Naive thymus-derived CD8-positive, alpha-beta T cell (primary cell): ENCODE data around the gene NKX1-1. TPM values are rescaled to one million over a fixed set of nuclear protein-coding genes. Genes with fewer than 3 reads are reported as not detected.

Source experiments
- ATAC-seq, 2 donors: fragments of 150-1000 bp; cut with Tn5 transposase in 1 of 2; sonication (Bioruptor Pico), chemical (Tn5 transposase) in 1 of 2; 1 replicate in 1 of 2; 2 replicates in 1 of 2; pipeline ENCODE4 v1.10.0; 2021; ENCODE audit warnings: mild to moderate bottlenecking in 2 of 2, moderate library complexity in 2 of 2
- POLR2A ChIA-PET: fragments of 350-600 bp; sonication (Branson Sonifier 250); formaldehyde crosslinking; loops from one replicate; lab custom pipeline; 2021; ENCODE audit warnings: antibody characterized with exemption; lab: Charles Lee
- DNase-seq, 10 donors: peaks; one replicate each; pipeline versions ENCODE4 v3.0.0 to v3.0.0-alpha.2; 2020 to 2022
- H3K27ac Mint-ChIP-seq, 10 donors: one replicate each; pipeline ENCODE4 v1.8.0; 2020 to 2022; ENCODE audit warnings: mild to moderate bottlenecking in 10 of 10, mixed read lengths in 10 of 10, moderate library complexity in 4 of 10, inconsistent platforms in 1 of 10
- H3K27me3 Mint-ChIP-seq, 5 donors: one replicate each; pipeline ENCODE4 v1.8.0; 2021 to 2022; ENCODE audit warnings: mixed read lengths in 5 of 5
- H3K36me3 Mint-ChIP-seq, 3 donors: one replicate each; pipeline ENCODE4 v1.8.0; 2020 to 2022; ENCODE audit warnings: mixed read lengths in 3 of 3, mild to moderate bottlenecking in 2 of 3, inconsistent platforms in 1 of 3
- H3K4me1 Mint-ChIP-seq, 4 donors: one replicate each; pipeline ENCODE4 v1.8.0; 2021 to 2022; ENCODE audit warnings: mixed read lengths in 4 of 4
- H3K4me3 Mint-ChIP-seq, 10 donors: one replicate each; pipeline ENCODE4 v1.8.0; 2020 to 2022; ENCODE audit warnings: mild to moderate bottlenecking in 10 of 10, mixed read lengths in 10 of 10, moderate library complexity in 6 of 10, inconsistent platforms in 1 of 10
- H3K9me3 Mint-ChIP-seq, 9 donors: one replicate each; pipeline ENCODE4 v1.8.0; 2020 to 2022; ENCODE audit warnings: mixed read lengths in 9 of 9, mild to moderate bottlenecking in 3 of 9, inconsistent platforms in 1 of 9, moderate library complexity in 1 of 9
- polyA plus RNA-seq, 3 donors: library from polyadenylated mRNA; unstranded; fragments of 300-500 nt; fragmentation: Illumina TruSeq; gene quantifications; one replicate each; pipeline ENCODE4 v1.2.3, GENCODE V29; 2021
- total RNA-seq, 8 experiments: library from RNA in 2 of 8; stranded (reverse) in 2 of 8; gene quantifications; one replicate each; pipeline ENCODE4 v1.2.3 and lab custom pipeline; 2021 to 2026

Gene NKX1-1
- total and polyA plus RNA-seq, 5 experiments from 2014 or later = not detected

DNA sequence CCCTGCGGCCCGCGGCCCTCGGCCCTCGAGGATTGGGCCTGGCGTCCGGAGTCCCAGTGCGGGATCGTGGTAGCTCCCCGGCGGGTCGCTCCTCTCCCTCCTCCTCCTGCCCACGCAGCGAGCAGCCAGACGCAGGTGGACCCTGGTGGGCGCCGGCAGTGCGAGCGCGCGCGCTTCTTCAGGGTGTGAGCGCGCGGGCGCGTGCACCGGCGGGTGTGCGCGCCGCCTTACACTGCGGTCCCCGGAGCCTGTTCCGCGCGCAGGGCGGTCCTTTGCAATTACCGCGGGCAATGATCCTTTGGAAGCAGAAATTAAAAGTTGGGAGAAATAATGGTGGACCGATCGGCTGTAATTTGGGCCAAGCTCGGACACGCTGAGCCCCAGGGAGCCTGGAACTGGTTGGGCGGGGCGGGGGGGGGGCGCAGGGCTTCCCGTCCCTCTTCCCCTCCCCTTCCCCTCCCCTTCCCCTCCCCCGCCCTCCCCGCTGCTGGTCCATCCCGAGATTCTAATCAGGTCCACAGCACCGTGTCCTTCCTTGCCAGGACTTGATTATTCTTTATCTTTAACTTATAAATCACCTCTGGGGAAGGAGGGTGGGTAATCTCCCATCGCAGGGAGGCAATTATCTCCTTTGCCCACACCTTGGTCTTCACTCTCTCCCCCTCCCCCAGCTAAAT, 1.6 kb upstream of the NKX1-1 start:
- no peak overlapping the region for H3K27ac Mint-ChIP-seq
- DNase-seq (no peak), ATAC-seq (no peak)
- peaks cover 13 to 69% (median 36%) of the 10 kb centered on the region in 5 donors for H3K27me3 Mint-ChIP-seq
- POLR2A ChIA-PET = no interaction called here
- peaks cover 0 to 4% (median 2%) of the 10 kb centered on the region in 3 donors for H3K36me3 Mint-ChIP-seq
- H3K9me3 Mint-ChIP-seq = peaks cover 0 to 3% (median 0%) of the 10 kb centered on the region in 9 donors
- H3K4me3 Mint-ChIP-seq = peak overlapping the region in 1 of 10 donors; percentile 24
- peaks cover 0 to 14% (median 6%) of the 10 kb centered on the region in 4 donors for H3K4me1 Mint-ChIP-seq

DNA sequence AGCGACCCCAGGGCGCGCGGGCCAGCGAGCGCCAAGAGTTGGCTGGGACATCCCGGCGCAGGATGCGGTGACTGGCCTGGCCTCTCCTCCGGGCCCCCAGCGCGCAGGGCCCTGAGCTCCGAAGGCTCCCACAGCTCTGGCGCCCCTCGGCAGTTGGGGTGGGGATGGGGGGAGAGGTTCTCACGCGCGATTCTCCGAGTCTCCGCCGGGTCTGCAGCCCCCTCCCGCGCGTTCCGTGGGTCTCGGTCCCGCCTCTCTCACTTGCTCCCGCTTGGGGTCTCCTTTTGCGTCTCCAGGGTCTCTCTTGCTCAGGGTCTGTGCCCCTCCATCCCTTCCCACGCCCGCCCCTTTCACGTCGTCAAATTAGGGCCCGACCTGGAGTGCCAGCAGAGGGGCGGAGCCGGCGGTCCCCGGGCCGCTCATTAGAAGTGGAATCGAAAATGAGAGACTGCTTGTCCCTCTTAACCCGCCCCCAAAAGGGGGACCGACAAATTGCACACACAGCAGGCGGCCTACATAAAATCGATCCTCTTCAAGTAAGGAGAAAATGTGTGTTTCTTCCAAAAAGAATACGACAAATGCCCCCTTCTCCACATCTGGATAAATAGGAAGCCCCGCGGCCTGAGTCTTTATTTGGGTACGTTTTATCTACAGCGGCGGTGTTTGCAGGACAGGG, 877 bp upstream of the NKX1-1 start:
- Mint-ChIP-seq H3K36me3 (peaks cover 0 to 4% (median 2%) of the 10 kb centered on the region in 3 donors), H3K27ac (peak overlapping the region in 1 of 10 donors; percentile 18), H3K4me1 (peaks cover 0 to 14% (median 6%) of the 10 kb centered on the region in 4 donors), H3K27me3 (peaks cover 12 to 62% (median 36%) of the 10 kb centered on the region in 5 donors), H3K9me3 (peaks cover 0 to 3% (median 0%) of the 10 kb centered on the region in 9 donors), H3K4me3 (peak overlapping the region in 3 of 10 donors; percentile 7 to 45 (median 18))
- POLR2A ChIA-PET = no interaction called here
- DNase-seq (peak in 1 of 10 donors; percentile 37), ATAC-seq (no peak)

DNA sequence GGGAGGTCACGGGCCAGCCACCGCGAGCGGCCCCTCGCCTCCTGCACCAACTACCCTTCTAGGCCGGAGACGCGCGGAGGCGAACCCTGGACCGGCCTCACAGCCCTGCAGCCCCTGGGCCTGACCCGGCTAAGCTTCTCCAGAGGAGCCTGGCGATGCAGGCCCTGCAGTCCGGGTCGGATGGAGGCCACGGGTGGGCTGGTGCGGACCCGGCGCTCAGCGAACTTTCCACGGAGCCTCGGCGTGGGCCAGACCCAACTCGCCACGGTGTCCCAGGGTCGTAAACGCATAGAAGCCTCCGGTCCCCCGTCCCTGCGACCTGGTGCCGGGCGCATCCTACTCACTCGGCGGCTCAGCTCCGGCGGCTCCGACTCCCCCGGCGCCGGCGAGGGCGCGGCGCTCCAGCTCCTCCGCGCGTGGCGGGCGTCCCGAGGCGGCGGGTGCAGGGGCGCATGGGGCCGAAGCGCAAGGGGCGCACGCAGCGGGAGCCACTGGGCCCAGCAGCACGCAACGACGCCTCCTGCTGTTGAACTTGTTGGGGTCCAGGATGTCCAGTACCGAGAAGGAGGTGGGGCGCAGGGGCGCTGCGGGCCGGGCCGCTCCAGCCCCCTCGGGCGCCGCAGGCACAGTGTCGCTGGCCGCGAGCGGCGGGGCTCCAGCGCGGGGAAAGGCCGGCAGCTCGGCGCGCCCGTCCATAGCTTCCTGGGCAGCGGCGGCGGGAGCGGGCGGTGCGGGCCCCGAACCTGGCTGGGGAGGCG, 427 bp downstream of the NKX1-1 start:
- Mint-ChIP-seq H3K9me3 (peaks cover 0 to 3% (median 0%) of the 10 kb centered on the region in 9 donors), H3K4me1 (peaks cover 0 to 14% (median 6%) of the 10 kb centered on the region in 4 donors), H3K36me3 (peaks cover 0 to 4% (median 2%) of the 10 kb centered on the region in 3 donors), H3K4me3 (peak overlapping the region in 1 of 10 donors; percentile 29), H3K27ac (no peak overlapping the region), H3K27me3 (peaks cover 7 to 56% (median 30%) of the 10 kb centered on the region in 5 donors)
- POLR2A ChIA-PET = no interaction called here
- ATAC-seq (no peak), DNase-seq (peak in 2 of 10 donors; percentile 15 to 22)

DNA sequence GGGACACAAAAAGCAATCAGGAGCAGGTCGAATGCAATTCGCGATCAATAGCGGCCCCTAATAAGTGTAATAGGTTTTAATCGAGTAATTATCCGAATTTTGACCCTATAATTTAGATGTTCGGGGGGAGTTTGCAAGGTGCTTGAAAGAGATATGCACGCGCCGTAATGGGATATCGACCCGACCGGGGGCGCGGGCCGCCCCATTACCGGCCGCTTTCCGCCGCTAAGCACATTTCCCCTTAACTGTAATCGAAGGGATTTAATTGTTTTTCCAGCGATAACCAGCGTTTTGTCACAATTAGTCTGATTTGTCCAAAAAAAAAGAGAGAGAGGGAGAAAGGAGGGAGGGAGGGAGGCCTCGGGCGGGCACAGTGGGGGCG, 997 bp downstream of the NKX1-1 start:
- DNase-seq = peak in 1 of 10 donors; percentile 34
- Mint-ChIP-seq H3K9me3 (peaks cover 0 to 3% (median 0%) of the 10 kb centered on the region in 9 donors), H3K36me3 (peaks cover 0 to 4% (median 2%) of the 10 kb centered on the region in 3 donors), H3K4me1 (peaks cover 0 to 14% (median 6%) of the 10 kb centered on the region in 4 donors), H3K27me3 (peaks cover 7 to 58% (median 26%) of the 10 kb centered on the region in 5 donors), H3K4me3 (peak overlapping the region in 2 of 10 donors; percentile 29 to 45), H3K27ac (no peak overlapping the region)
- POLR2A ChIA-PET = no interaction called here
- ATAC-seq = no peak

DNA sequence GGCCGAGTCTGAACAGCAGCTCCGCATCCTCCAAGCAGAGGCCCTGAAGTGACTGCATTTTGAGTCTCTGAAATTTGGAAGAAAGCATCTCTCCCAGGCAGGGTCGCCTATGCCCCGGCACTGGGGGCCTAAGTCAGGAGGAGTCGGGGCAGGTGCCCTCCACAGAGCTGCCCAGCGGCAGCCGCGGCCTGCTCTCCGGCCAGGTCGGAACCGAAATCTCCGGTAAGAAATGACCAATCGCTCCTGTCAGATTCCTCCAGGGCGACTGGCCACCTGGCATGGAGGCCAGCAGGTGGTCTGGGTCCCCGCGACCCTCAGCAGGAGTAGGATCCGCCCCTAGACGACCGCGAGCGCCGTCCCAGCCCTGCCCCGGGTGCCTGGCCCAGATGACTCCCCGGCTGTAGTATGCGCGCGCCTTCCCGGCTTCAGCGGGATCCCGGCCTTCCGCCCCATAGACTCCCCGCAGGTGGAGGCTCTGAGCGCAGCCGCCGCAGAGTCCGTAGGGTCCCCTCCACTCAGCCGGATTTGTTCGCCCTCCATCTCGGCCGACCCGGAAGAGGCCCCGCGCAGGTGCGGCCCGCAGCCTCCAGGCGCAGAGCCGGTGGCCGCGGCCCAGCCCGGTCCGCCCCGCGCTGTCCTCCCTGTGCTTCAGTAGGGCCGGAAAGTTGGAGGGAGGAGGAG, 1.5 kb downstream of the NKX1-1 start:
- Mint-ChIP-seq H3K27ac (no peak overlapping the region), H3K9me3 (peaks cover 0 to 3% (median 0%) of the 10 kb centered on the region in 9 donors), H3K27me3 (peaks cover 7 to 56% (median 23%) of the 10 kb centered on the region in 5 donors), H3K4me3 (peak overlapping the region in 1 of 10 donors; percentile 29), H3K4me1 (peaks cover 0 to 14% (median 6%) of the 10 kb centered on the region in 4 donors), H3K36me3 (peaks cover 0 to 4% (median 2%) of the 10 kb centered on the region in 3 donors)
- POLR2A ChIA-PET = interaction anchor here (0.6 kb wide), 1 partner anchor 160 kb away, joined by 4 read pairs; no protein-coding TSS in a partner anchor
- DNase-seq (peak in 2 of 10 donors; percentile 15 to 34), ATAC-seq (no peak)

DNA sequence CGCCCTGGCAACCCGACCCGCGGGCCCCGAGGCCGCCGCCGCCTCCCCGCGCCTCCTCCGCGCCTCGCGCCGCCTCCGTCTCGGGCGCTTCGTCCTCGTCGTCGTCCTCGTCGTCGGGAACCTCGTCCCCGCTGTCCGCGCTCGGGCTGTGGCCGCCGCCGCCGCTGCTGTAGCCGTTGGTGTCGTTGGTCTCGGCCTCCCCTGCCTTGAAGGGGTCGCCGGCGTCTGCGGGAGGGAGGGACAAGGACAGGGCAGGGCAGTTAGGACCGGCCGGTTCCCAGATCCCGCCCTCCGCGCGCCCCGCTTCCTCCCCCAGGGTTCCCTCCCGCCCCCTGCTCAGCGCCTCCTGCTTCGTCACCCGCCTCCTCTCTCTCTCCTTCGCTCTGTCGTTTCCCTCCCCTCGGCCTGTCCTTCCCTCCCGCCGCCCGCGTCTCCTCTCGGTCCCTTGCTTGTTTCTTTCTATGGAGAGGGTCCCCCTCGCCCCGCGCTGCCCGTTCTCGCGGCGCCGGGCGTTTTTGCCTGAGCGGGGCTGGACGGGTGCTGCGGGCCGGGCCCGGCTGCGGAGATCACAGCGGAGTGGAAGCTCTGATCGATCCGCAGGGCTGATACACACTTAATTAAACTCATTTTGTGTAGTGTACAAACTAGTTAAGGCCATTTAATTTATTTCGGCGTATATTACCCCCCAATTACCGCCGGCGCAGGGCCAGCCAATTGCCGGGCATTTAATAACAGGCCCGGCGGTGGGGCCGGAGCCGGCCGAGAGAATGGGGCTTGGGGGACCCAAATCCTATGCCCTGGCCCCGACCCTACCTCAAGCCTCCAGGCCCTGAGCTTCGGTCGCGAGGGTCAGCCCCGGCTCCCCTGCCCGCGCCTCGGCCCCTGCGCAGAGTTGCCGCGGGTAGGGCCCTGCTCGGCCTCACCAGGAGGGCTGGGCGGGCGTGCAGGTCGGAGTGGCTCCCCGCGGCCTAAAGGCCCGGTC, 2.4 kb downstream of the NKX1-1 start:
- POLR2A ChIA-PET = interaction anchor here (0.6 to 0.7 kb wide), 2 partner anchors 160 to 223 kb away, joined by 3 to 4 read pairs; no protein-coding TSS in a partner anchor
- peak overlapping the region in 6 of 10 donors; percentile 7 to 65 (median 36) for H3K4me3 Mint-ChIP-seq
- peaks cover 0 to 5% (median 0%) of the 10 kb centered on the region in 9 donors for H3K9me3 Mint-ChIP-seq
- peaks cover 2 to 14% (median 6%) of the 10 kb centered on the region in 4 donors for H3K4me1 Mint-ChIP-seq
- H3K36me3 Mint-ChIP-seq = no peaks in the 10 kb centered on the region
- H3K27me3 Mint-ChIP-seq = peaks cover 7 to 49% (median 19%) of the 10 kb centered on the region in 5 donors
- peak overlapping the region in 1 of 10 donors; percentile 13 for H3K27ac Mint-ChIP-seq
- DNase-seq = peak in 2 of 10 donors; percentile 15 to 40
- no peak for ATAC-seq

DNA sequence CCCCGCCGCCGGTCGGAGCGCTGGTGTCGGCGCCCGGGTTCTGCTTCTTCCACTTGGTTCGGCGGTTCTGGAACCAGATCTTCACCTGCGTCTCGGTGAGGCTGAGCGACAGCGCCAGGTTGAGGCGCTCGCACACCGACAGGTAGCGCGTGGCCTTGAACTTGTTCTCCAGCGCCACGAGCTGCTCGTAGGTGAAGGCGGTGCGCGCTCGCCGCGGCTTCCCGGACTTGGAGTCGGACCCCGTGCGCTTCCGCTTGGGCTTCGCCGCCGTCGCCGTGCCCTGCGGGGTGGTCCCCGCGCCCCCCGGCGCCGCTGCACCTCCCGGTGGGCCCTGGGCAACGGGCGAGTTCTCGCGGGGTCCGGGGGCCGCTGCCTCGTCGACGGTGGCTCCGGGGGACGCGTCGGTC, 3.1 kb downstream of the NKX1-1 start:
- DNase-seq = peak in 1 of 10 donors; percentile 54
- no peak overlapping the region for H3K4me3 Mint-ChIP-seq
- H3K27ac Mint-ChIP-seq = no peak overlapping the region

DNA sequence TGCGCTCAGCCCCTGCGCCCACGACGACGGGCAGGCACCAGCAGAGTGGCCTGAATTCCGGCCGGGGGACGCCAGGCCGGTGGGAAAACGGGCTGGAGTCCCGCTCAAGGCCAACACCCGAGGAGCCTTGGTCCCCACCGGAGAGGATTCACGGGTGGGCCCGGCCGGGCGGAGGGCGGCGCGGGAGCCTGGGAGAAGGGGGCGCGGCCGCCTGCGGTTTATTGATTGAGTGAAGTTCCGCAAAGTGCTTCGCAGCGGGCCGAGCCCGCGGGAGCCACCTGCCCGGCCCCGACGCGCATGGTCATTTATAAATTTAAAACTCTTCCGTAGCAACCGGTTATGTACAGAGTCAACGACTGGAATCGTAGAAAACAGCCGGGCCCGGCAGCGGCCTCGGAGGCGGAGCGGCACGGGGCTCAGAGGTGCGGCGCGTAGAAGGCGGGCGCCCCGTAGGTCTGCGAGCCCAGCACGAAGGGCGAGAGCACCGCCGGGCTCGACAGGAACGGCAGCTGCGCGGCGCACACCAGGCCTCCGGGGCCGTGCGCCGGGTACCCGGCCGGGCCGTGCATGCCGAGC, 3.6 kb downstream of the NKX1-1 start:
- Mint-ChIP-seq H3K4me1 (peaks cover 0 to 8% (median 5%) of the 10 kb centered on the region in 4 donors), H3K27ac (no peak overlapping the region), H3K9me3 (peaks cover 0 to 9% (median 0%) of the 10 kb centered on the region in 9 donors), H3K27me3 (peaks cover 2 to 42% (median 10%) of the 10 kb centered on the region in 5 donors), H3K36me3 (no peaks in the 10 kb centered on the region), H3K4me3 (peak overlapping the region in 3 of 10 donors; percentile 18 to 34 (median 29))
- DNase-seq (peak in 1 of 10 donors; percentile 15), ATAC-seq (no peak)
- POLR2A ChIA-PET = no interaction called here

More for the DNA sequence above, 3.1 kb downstream of the NKX1-1 start:
- peaks cover 0 to 9% (median 0%) of the 10 kb centered on the region in 9 donors for H3K9me3 Mint-ChIP-seq
- POLR2A ChIA-PET = no interaction called here
- no peak for ATAC-seq
- H3K4me1 Mint-ChIP-seq = peaks cover 0 to 9% (median 5%) of the 10 kb centered on the region in 4 donors
- H3K27me3 Mint-ChIP-seq = peaks cover 3 to 46% (median 12%) of the 10 kb centered on the region in 5 donors
- no peaks in the 10 kb centered on the region for H3K36me3 Mint-ChIP-seq

DNA sequence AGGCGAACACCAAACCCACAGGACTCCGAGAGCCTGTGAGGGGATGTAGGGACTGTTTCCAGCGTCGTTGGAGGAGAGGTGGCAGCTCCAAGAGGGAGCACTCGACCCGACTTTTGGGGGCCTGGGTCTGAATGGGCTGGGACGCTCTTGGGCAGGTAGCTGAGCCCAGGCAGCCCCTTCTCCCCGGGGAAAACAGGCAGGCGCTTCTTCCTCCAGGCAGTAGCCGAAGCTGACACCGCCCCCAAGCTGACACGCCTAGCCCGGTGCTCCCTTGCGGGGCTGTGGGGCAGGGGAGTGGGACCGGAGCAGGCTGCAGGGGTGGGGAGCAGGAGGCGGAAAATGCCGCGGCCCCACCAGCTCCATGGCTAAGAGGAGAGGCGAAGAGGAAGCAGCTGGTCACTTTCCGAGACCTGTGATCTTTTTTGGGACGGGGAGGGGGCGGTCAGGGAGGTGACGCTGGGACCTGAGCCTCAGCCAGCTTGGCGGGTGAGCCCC, 4.2 kb downstream of the NKX1-1 start:
- H3K36me3 Mint-ChIP-seq = no peaks in the 10 kb centered on the region
- POLR2A ChIA-PET = interaction anchor here (0.7 kb wide), 1 partner anchor 147 kb away, joined by 3 read pairs; no protein-coding TSS in a partner anchor
- H3K27me3 Mint-ChIP-seq = peaks cover 2 to 37% (median 7%) of the 10 kb centered on the region in 5 donors
- DNase-seq (peak in 2 of 10 donors; percentile 4 to 57), ATAC-seq (no peak)
- peaks cover 0 to 7% (median 4%) of the 10 kb centered on the region in 4 donors for H3K4me1 Mint-ChIP-seq
- peak overlapping the region in 1 of 10 donors; percentile 18 for H3K4me3 Mint-ChIP-seq
- H3K27ac Mint-ChIP-seq = no peak overlapping the region
- H3K9me3 Mint-ChIP-seq = peaks cover 0 to 9% (median 0%) of the 10 kb centered on the region in 9 donors

DNA sequence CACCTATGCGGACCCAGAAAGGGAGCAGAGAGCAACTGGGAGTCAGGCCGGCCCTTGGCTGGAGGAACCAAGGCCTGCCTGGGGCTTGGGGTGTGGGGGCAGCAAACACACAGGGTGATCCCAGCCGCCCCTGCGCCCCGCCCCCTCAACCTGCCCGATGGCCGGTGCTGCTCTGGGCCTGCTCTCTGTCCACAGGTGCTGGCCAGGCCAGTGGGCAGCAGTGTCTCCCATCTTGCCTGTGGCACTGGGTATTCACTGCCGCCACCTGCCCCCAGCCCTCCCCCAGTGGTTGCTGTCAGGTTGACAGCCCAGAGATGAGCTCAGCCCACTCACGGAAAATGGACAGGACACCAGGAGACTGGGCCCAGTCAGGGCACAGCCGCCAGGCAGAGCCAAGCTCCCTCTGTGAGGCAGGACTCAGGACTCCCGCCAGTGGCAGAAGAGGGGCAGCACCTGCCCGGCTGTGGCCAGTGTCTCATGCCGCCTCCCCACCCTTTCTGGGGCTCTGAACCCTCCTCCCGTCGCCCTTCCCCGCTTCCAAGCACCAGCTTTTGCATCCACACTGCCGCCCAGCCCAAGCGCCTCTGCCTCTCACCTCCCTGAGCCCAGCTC, 4.7 kb downstream of the NKX1-1 start:
- DNase-seq (peak in 2 of 10 donors; percentile 14 to 54), ATAC-seq (no peak)
- Mint-ChIP-seq H3K27me3 (peaks cover 2 to 37% (median 7%) of the 10 kb centered on the region in 5 donors), H3K36me3 (no peaks in the 10 kb centered on the region), H3K4me3 (peak overlapping the region in 2 of 10 donors; percentile 10 to 18), H3K4me1 (peaks cover 0 to 7% (median 4%) of the 10 kb centered on the region in 4 donors), H3K9me3 (peaks cover 0 to 11% (median 0%) of the 10 kb centered on the region in 9 donors), H3K27ac (no peak overlapping the region)
- POLR2A ChIA-PET = interaction anchor here (0.7 kb wide), 1 partner anchor 148 kb away, joined by 3 read pairs; no protein-coding TSS in a partner anchor
